ENCODE measurements around the gene JPH4. TPM values are rescaled to one million over a fixed set of nuclear protein-coding genes. Genes with fewer than 3 reads are reported as not detected.

JPH4 gene
- total RNA-seq, 5 donors from 2014 or later (not counting 1 experiment from before 2014, with no cell fraction given): 0.10 to 0.13 TPM; not detected in 3

- peak overlapping the region; percentile 34 to 80 (median 45) for H3K4me3 Mint-ChIP-seq
- peaks cover 52 to 61% of the 10 kb centered on the region in 2 donors for H3K27me3 Mint-ChIP-seq
- H3K9me3 ChIP-seq: no peaks in the 10 kb centered on the region
- H3K27me3 ChIP-seq (replicated peaks in 1 of 2; ENCODE audit: control insufficient read depth in 2 of 2, extremely low read depth in 1 of 2, insufficient read depth in 2 of 2, low read length in 1 of 2): peaks cover 16 to 73% of the 10 kb centered on the region in 2 experiments
- WGBS (ENCODE audit: insufficient coverage): 13% methylated on average over 59 of the region's 67 CpGs
- DNase-seq (peak in 1 of 35 experiments; percentile 13), ATAC-seq (replicated peaks in 1 of 4) (peak; percentile 26 to 47 (median 44))
- H3K4me1 ChIP-seq (ENCODE audit: control insufficient read depth in 1 of 2, extremely low read depth in 1 of 2, insufficient read depth in 2 of 2, low read length in 2 of 2): peaks cover 0 to 23% of the 10 kb centered on the region in 2 experiments
- no peak overlapping the region for H3K27ac Mint-ChIP-seq
- peaks cover 18 to 27% (median 19%) of the 10 kb centered on the region in 3 donors for H3K4me1 Mint-ChIP-seq
- H3K27ac ChIP-seq (ENCODE audit: low read length): no peak overlapping the region
- peak overlapping the region in 1 of 2 donors; percentile 32 for H3K4me3 ChIP-seq (ENCODE audit: control insufficient read depth in 1 of 2, extremely low read depth in 1 of 2, low read length in 1 of 2)
- ChIA-PET CTCF (no interaction called here), POLR2A (interaction anchor here in 1 of 2 donors (0.5 kb wide), 1 partner anchor 49 kb away, joined by 3 read pairs; no protein-coding TSS in a partner anchor)
- no peaks in the 10 kb centered on the region for H3K9me3 Mint-ChIP-seq
- no peaks in the 10 kb centered on the region for H3K36me3 ChIP-seq (ENCODE audit: control insufficient read depth in 2 of 2, extremely low read depth in 1 of 2, insufficient read depth in 1 of 2, low read length in 1 of 2)
- H3K36me3 Mint-ChIP-seq: peaks cover 3% of the 10 kb centered on the region
These were observed 1.4 kb downstream of the JPH4 start for GRCh38 chr14:23577004-23577681.

DNA sequence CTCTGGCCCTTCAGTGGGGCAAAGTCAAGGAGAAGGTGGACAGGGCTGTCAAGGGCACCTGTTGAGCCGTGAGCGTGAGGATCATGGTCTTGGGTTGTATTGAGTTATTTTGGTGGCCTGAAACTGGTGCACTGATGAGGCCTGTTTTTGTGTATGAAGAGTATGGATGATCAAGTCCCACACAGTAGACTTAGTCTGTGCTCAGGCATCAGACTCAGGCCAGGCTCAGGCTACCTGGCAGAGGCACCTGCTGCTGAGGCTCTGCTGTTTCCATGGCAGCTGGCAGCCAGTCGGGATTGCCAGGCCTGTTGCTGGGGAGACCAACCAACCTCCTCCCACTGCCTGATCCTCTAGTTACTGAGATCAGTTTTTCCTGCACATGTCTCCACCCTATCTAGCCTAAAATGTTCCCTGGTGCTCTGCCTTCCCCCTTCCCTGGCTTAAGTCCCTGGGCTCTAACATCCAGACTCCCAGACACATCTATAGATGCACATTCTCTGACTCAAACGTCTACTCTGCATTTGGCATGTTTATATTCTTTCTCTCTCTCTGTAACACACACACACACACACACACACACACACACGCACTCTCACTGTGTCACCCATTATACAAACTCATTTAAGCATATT, 5.1 kb downstream of the JPH4 start:
- Mint-ChIP-seq H3K36me3 (peaks cover 3% of the 10 kb centered on the region), H3K9me3 (no peaks in the 10 kb centered on the region), H3K4me1 (peaks cover 20 to 26% (median 20%) of the 10 kb centered on the region in 3 donors), H3K27ac (no peak overlapping the region), H3K4me3 (no peak overlapping the region), H3K27me3 (peaks cover 37 to 41% of the 10 kb centered on the region in 2 donors)
- no peak overlapping the region for H3K4me3 ChIP-seq (ENCODE audit: control insufficient read depth in 1 of 2, extremely low read depth in 1 of 2, low read length in 1 of 2)
- H3K36me3 ChIP-seq (ENCODE audit: control insufficient read depth in 2 of 2, extremely low read depth in 1 of 2, insufficient read depth in 1 of 2, low read length in 1 of 2): no peaks in the 10 kb centered on the region
- DNase-seq (no peak), ATAC-seq (replicated peaks in 1 of 4) (no peak)
- ChIA-PET POLR2A (interaction anchor here in 1 of 2 donors (0.6 kb wide), 1 partner anchor 19 kb away, joined by 4 read pairs; no protein-coding TSS in a partner anchor), CTCF (no interaction called here)
- H3K27me3 ChIP-seq (replicated peaks in 1 of 2; ENCODE audit: control insufficient read depth in 2 of 2, extremely low read depth in 1 of 2, insufficient read depth in 2 of 2, low read length in 1 of 2): peaks cover 10 to 64% of the 10 kb centered on the region in 2 experiments
- peaks cover 0 to 32% of the 10 kb centered on the region in 2 experiments for H3K4me1 ChIP-seq (ENCODE audit: control insufficient read depth in 1 of 2, extremely low read depth in 1 of 2, insufficient read depth in 2 of 2, low read length in 2 of 2)
- WGBS (ENCODE audit: insufficient coverage): 84% methylated on average over 4 of the region's 5 CpGs
- no peaks in the 10 kb centered on the region for H3K9me3 ChIP-seq
- no peak overlapping the region for H3K27ac ChIP-seq (ENCODE audit: low read length)

DNA sequence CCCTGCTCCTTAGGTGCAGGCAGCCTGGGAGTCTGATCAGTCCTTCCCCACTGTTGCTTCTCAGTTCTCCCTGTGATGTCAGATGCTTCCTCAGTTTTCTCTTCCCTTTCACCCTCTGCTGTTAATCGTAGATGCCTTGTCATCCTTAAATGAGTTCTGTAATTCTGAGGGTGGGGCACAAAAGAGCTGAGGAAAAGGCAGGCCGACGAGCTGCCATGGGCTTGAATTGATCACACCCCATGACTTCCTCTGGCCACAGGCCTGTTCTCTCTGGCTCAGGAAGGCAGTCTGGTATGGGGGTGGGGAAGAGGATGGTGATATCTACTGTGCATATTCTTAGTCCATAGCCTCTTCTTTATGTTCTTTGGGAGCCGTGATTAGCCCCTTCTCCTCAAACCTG, 5.8 kb downstream of the JPH4 start:
- ChIA-PET POLR2A (interaction anchor here in 1 of 2 donors (0.6 kb wide), 1 partner anchor 19 kb away, joined by 4 read pairs; no protein-coding TSS in a partner anchor), CTCF (no interaction called here)
- Mint-ChIP-seq H3K4me1 (peaks cover 23 to 29% (median 24%) of the 10 kb centered on the region in 3 donors), H3K36me3 (peaks cover 3% of the 10 kb centered on the region), H3K9me3 (no peaks in the 10 kb centered on the region), H3K27ac (no peak overlapping the region), H3K27me3 (peaks cover 32 to 36% of the 10 kb centered on the region in 2 donors), H3K4me3 (no peak overlapping the region)
- H3K9me3 ChIP-seq: no peaks in the 10 kb centered on the region
- DNase-seq: no peak
- H3K27me3 ChIP-seq (replicated peaks in 1 of 2; ENCODE audit: control insufficient read depth in 2 of 2, extremely low read depth in 1 of 2, insufficient read depth in 2 of 2, low read length in 1 of 2): peaks cover 10 to 57% of the 10 kb centered on the region in 2 experiments
- H3K27ac ChIP-seq (ENCODE audit: low read length): no peak overlapping the region
- no peak overlapping the region for H3K4me3 ChIP-seq (ENCODE audit: control insufficient read depth in 1 of 2, extremely low read depth in 1 of 2, low read length in 1 of 2)
- no peaks in the 10 kb centered on the region for H3K36me3 ChIP-seq (ENCODE audit: control insufficient read depth in 2 of 2, extremely low read depth in 1 of 2, insufficient read depth in 1 of 2, low read length in 1 of 2)
- ATAC-seq (replicated peaks in 1 of 4): no peak
- no CpG with 5 or more reads among the region's 4 CpGs for WGBS (ENCODE audit: insufficient coverage)
- H3K4me1 ChIP-seq (ENCODE audit: control insufficient read depth in 1 of 2, extremely low read depth in 1 of 2, insufficient read depth in 2 of 2, low read length in 2 of 2): peaks cover 4 to 33% of the 10 kb centered on the region in 2 experiments

DNA sequence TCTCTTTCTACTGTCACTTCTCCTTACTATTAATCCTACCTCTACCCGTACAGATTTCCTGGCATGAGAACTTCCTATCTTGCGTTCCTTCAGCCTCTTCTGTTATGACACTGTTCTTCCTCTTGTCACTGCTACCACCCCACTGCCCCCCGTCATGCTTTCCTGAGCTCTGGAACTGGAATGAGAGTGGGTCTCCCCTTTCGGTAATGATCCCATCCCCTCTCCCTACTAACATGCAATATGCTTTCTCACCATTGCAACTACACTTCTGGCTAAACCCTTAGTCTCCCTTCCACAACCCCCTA, 6.1 kb downstream of the JPH4 start:
- WGBS (ENCODE audit: insufficient coverage): 68% methylated on average over 4 of the region's 4 CpGs
- H3K4me1 ChIP-seq (ENCODE audit: control insufficient read depth in 1 of 2, extremely low read depth in 1 of 2, insufficient read depth in 2 of 2, low read length in 2 of 2): peaks cover 5 to 33% of the 10 kb centered on the region in 2 experiments
- ChIA-PET CTCF (interaction anchor here in 1 of 2 donors (0.6 kb wide), 1 partner anchor 645 kb away, joined by 3 read pairs; no protein-coding TSS in a partner anchor), POLR2A (no interaction called here)
- Mint-ChIP-seq H3K27ac (no peak overlapping the region), H3K9me3 (no peaks in the 10 kb centered on the region), H3K4me3 (no peak overlapping the region), H3K36me3 (peaks cover 3% of the 10 kb centered on the region), H3K4me1 (peaks cover 24 to 33% (median 28%) of the 10 kb centered on the region in 3 donors), H3K27me3 (peaks cover 32 to 36% of the 10 kb centered on the region in 2 donors)
- no peak overlapping the region for H3K4me3 ChIP-seq (ENCODE audit: control insufficient read depth in 1 of 2, extremely low read depth in 1 of 2, low read length in 1 of 2)
- H3K36me3 ChIP-seq (ENCODE audit: control insufficient read depth in 2 of 2, extremely low read depth in 1 of 2, insufficient read depth in 1 of 2, low read length in 1 of 2): no peaks in the 10 kb centered on the region
- H3K9me3 ChIP-seq: no peaks in the 10 kb centered on the region
- ATAC-seq (replicated peaks in 1 of 4) (no peak), DNase-seq (no peak)
- H3K27me3 ChIP-seq (replicated peaks in 1 of 2; ENCODE audit: control insufficient read depth in 2 of 2, extremely low read depth in 1 of 2, insufficient read depth in 2 of 2, low read length in 1 of 2): peaks cover 10 to 53% of the 10 kb centered on the region in 2 experiments
- H3K27ac ChIP-seq (ENCODE audit: low read length): no peak overlapping the region

- Histone ChIP-seq H3K9me3 (no peaks in the 10 kb centered on the region), H3K27me3 (replicated peaks in 1 of 2; ENCODE audit: control insufficient read depth in 2 of 2, extremely low read depth in 1 of 2, insufficient read depth in 2 of 2, low read length in 1 of 2) (peaks cover 10 to 48% of the 10 kb centered on the region in 2 experiments), H3K27ac (ENCODE audit: low read length) (no peak overlapping the region), H3K4me3 (ENCODE audit: control insufficient read depth in 1 of 2, extremely low read depth in 1 of 2, low read length in 1 of 2) (no peak overlapping the region), H3K4me1 (ENCODE audit: control insufficient read depth in 1 of 2, extremely low read depth in 1 of 2, insufficient read depth in 2 of 2, low read length in 2 of 2) (peaks cover 5 to 30% of the 10 kb centered on the region in 2 experiments), H3K36me3 (ENCODE audit: control insufficient read depth in 2 of 2, extremely low read depth in 1 of 2, insufficient read depth in 1 of 2, low read length in 1 of 2) (no peaks in the 10 kb centered on the region)
- ChIA-PET POLR2A (no interaction called here), CTCF (interaction anchor here in 1 of 2 donors (0.6 kb wide), 1 partner anchor 645 kb away, joined by 3 read pairs; no protein-coding TSS in a partner anchor)
- Mint-ChIP-seq H3K27me3 (peaks cover 31 to 33% of the 10 kb centered on the region in 2 donors), H3K4me3 (no peak overlapping the region), H3K4me1 (peaks cover 24 to 33% (median 29%) of the 10 kb centered on the region in 3 donors), H3K36me3 (peaks cover 3% of the 10 kb centered on the region), H3K27ac (no peak overlapping the region), H3K9me3 (no peaks in the 10 kb centered on the region)
- ATAC-seq (replicated peaks in 1 of 4): no peak
- DNase-seq: no peak
- WGBS (ENCODE audit: insufficient coverage): 62% methylated on average over 14 of the region's 14 CpGs
These were observed 6.7 kb downstream of the JPH4 start for GRCh38 chr14:23571701-23572523.
